B cell (primary cell): ENCODE results near the gene CASKIN2. TPM values are rescaled to one million over a fixed set of nuclear protein-coding genes. Genes with fewer than 3 reads are reported as not detected.

Source experiments
- ATAC-seq: fragments of 200-7000 bp; cut with Tn5 transposase; one replicate; pipeline ENCODE4 v1.10.0; 2021; ENCODE audit warnings: low read depth, mild to moderate bottlenecking, moderate number of reproducible peaks, moderate library complexity
- CTCF ChIA-PET: fragments of 350-600 bp; sonication (Branson Sonifier 250); formaldehyde crosslinking; loops from one replicate; lab custom pipeline; 2021; ENCODE audit warnings: antibody characterized with exemption, inconsistent platforms; lab: Charles Lee
- POLR2A ChIA-PET: fragments of 350-600 bp; sonication (Branson Sonifier 250); formaldehyde crosslinking; loops from one replicate; lab custom pipeline; 2021; ENCODE audit warnings: antibody characterized with exemption; lab: Charles Lee
- DNase-seq: peaks from one replicate; pipeline ENCODE4 v3.0.0; 2013
- H2AFZ ChIP-seq: 2 replicates; pipeline ENCODE4 v1.6.1; 2012; ENCODE audit warnings: mild to moderate bottlenecking, low read depth, low read length; ENCODE audit not compliant: insufficient read depth, poor library complexity, severe bottlenecking
- H3K27ac ChIP-seq, 2 donors: 1 replicate in 1 of 2; 2 replicates in 1 of 2; pipeline ENCODE4 v1.5.1; 2012 to 2013; ENCODE audit warnings: low read length in 2 of 2, mild to moderate bottlenecking in 2 of 2, moderate library complexity in 1 of 2
- H3K27me3 ChIP-seq, 4 experiments: fragments of 200-600 bp in 1 of 4; sonication (generic) in 1 of 4; replicated peaks in 1 of 4; 1 replicate in 2 of 4; 2 replicates in 2 of 4; pipeline versions ENCODE4 v1.6.1 to v1.7.0; 2013 to 2016; ENCODE audit warnings: low read length in 3 of 4, mild to moderate bottlenecking in 2 of 4, mixed read lengths in 1 of 4, moderate library complexity in 1 of 4; ENCODE audit not compliant: insufficient read depth in 4 of 4, control insufficient read depth in 3 of 4; ENCODE audit errors: control extremely low read depth in 1 of 4
- H3K36me3 ChIP-seq, 2 experiments: replicated peaks in 1 of 2; 1 replicate in 1 of 2; 2 replicates in 1 of 2; pipeline versions ENCODE4 v1.6.1 to v1.7.1; 2013; ENCODE audit warnings: low read length in 1 of 2; ENCODE audit not compliant: insufficient read depth in 2 of 2, control insufficient read depth in 1 of 2; ENCODE audit errors: control extremely low read depth in 1 of 2, extremely low read depth in 1 of 2
- H3K4me1 ChIP-seq, 2 donors: fragments of 200-600 bp in 1 of 2; sonication (generic) in 1 of 2; 1 replicate in 1 of 2; 2 replicates in 1 of 2; pipeline versions ENCODE4 v1.5.1 to v1.6.1; 2013 to 2017; ENCODE audit warnings: low read length in 2 of 2; ENCODE audit not compliant: control insufficient read depth in 2 of 2, insufficient read depth in 2 of 2
- H3K4me2 ChIP-seq: replicated peaks from 2 replicates; pipeline ENCODE3; 2012; ENCODE audit warnings: mild to moderate bottlenecking, low read depth, low read length; ENCODE audit not compliant: poor library complexity, severe bottlenecking
- H3K4me3 ChIP-seq, 5 experiments: fragments of 200-600 bp in 1 of 5; sonication (generic) in 1 of 5; 1 replicate in 3 of 5; 2 replicates in 2 of 5; pipeline versions ENCODE4 v1.5.1 to v1.7.0; 2011 to 2016; ENCODE audit warnings: low read length in 4 of 5, mild to moderate bottlenecking in 4 of 5, low read depth in 2 of 5, control low read depth in 1 of 5, moderate library complexity in 1 of 5; ENCODE audit not compliant: insufficient read depth in 1 of 5; ENCODE audit errors: control extremely low read depth in 1 of 5, extremely low read depth in 1 of 5
- H3K79me2 ChIP-seq: fragments of 200-600 bp; sonication (generic); one replicate; pipeline ENCODE4 v1.6.0; 2016; ENCODE audit warnings: low read length; ENCODE audit not compliant: control insufficient read depth, insufficient read depth
- H3K9ac ChIP-seq: fragments of 200-600 bp; sonication (generic); 2 replicates; pipeline ENCODE4 v1.6.1; 2017; ENCODE audit warnings: mild to moderate bottlenecking, low read length, moderate library complexity
- H3K9me3 ChIP-seq, 3 donors: one replicate each; pipeline versions ENCODE4 v1.6.1 to v1.7.1; 2013; ENCODE audit warnings: low read length in 2 of 3; ENCODE audit not compliant: control insufficient read depth in 2 of 3, insufficient read depth in 1 of 3; ENCODE audit errors: control extremely low read depth in 1 of 3
- H4K20me1 ChIP-seq: 2 replicates; pipeline ENCODE4 v1.6.0; 2012; ENCODE audit warnings: mild to moderate bottlenecking, low read length; ENCODE audit not compliant: insufficient read depth, control insufficient read depth, poor library complexity, severe bottlenecking
- H3K27ac Mint-ChIP-seq: one replicate; pipeline ENCODE4 v1.8.0; 2021; ENCODE audit warnings: mixed read lengths
- H3K27me3 Mint-ChIP-seq: one replicate; pipeline ENCODE4 v1.8.0; 2021; ENCODE audit warnings: mixed read lengths
- H3K4me1 Mint-ChIP-seq: one replicate; pipeline ENCODE4 v1.8.0; 2021; ENCODE audit warnings: mixed read lengths
- H3K4me3 Mint-ChIP-seq: one replicate; pipeline ENCODE4 v1.8.0; 2021; ENCODE audit warnings: mixed read lengths
- H3K9me3 Mint-ChIP-seq: one replicate; pipeline ENCODE4 v1.8.0; 2022; ENCODE audit warnings: mixed read lengths; ENCODE audit not compliant: insufficient read depth
- EZH2 ChIP-seq: IDR thresholded peaks from 2 replicates; pipeline ENCODE4 v1.6.1; 2012; ENCODE audit warnings: borderline replicate concordance, low read depth, mild to moderate bottlenecking, moderate library complexity, low read length; ENCODE audit not compliant: insufficient read depth, poor library complexity, severe bottlenecking
- WGBS: methylation state at CpG from one replicate; pipeline ENCODE4 v1.1.5; 2013; ENCODE audit warnings: missing lambda C conversion rate; ENCODE audit not compliant: insufficient coverage; 5-methylcytosine and 5-hydroxymethylcytosine counted together
- intact Hi-C: fragments of 100-400 bp; cut with micrococcal nuclease; formaldehyde crosslinking; loops from one replicate; pipeline ENCODE4 v1.10.0; 2022
- polyA plus RNA-seq: library from polyadenylated mRNA; depleted of rRNA; stranded (reverse); fragments of >200 nt; gene quantifications from 2 replicates; pipeline ENCODE4 v1.2.3, GENCODE V29; 2012
- total RNA-seq, 2 donors: library from RNA; stranded (reverse); fragments of 120-200 nt in 1 of 2; gene quantifications; 1 replicate in 1 of 2; 2 replicates in 1 of 2; pipeline versions ENCODE4 v1.2.3 to v1.2.4, GENCODE V29; 2013 to 2022
- TF ChIP-seq, protein P1 (sequence below): fragments of 200-600 bp; IDR thresholded peaks from one replicate; pipeline ENCODE4 v1.8.0; 2022; ENCODE audit warnings: antibody characterized with exemption, mild to moderate bottlenecking

CASKIN2 gene
- total and polyA plus RNA-seq, 2 donors (not counting 1 experiment from before 2014, with no cell fraction given), result 0.37 to 1.00 TPM

DNA sequence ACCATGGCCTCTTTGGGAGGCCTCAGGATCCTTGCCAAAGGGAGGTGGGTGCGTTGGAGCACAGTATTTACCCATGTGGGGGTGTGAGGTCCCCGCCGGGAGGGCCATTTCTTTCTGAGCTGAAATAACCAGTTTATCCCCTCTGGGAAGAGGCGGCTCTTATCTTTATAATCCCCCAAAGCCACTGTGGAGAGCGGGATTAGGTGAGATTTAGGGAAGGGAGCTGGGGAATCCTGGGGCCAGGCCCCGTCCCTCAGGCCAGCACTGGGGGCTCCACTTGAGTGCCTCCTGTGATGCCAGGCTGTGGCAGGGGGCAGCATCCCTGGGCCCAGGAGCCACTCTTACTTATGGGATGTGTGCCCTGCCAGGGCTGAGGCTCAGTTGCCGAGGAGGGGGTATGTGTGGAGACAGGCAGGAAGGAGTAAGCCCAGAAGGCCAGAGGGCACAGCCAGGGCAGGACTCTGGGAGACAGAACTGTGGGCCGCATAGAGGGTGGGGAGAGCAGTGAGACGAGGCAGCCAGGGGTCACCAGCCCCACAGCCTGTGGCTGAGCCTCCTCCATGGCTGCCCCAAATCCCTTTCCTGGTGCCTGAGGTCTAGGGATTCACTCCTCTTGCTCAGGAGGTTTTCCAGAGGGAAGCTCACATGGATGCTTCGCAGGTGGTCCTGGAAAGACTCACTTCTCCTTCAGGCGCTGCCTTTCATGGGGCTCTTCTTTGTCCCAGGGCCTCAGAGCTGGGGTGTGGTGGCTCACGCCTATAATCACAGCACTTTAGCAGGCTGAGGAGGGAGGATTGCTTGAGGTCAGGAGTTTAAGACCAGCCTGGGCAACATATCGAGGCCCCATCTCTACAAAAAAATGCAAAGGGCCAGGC, 33.9 kb downstream of the CASKIN2 start:
- DNase-seq, result no peak
- ChIA-PET POLR2A (interaction anchor here (1.2 kb wide), 1 partner anchor 90 kb away, joined by 3 read pairs; no protein-coding TSS in a partner anchor), CTCF (interaction anchor here (0.5 to 1.3 kb wide), 2 partner anchors 17 to 24 kb away, joined by 3 to 5 read pairs; no protein-coding TSS in a partner anchor)
- 98% methylated on average over 8 of the region's 13 CpGs for WGBS
- Mint-ChIP-seq H3K27ac (no peak overlapping the region), H3K4me3 (no peak overlapping the region), H3K9me3 (no peaks in the 10 kb centered on the region), H3K4me1 (peaks cover 3% of the 10 kb centered on the region), H3K27me3 (no peaks in the 10 kb centered on the region)
- Histone ChIP-seq H4K20me1 (peaks cover 14% of the 10 kb centered on the region), H3K9ac (no peak overlapping the region), H3K4me1 (no peaks in the 10 kb centered on the region), H3K27me3 (no peaks in the 10 kb centered on the region), H3K4me2 (no peak overlapping the region), H3K79me2 (peaks cover 21% of the 10 kb centered on the region), H2AFZ (no peak overlapping the region), H3K36me3 (peaks cover 0 to 5% of the 10 kb centered on the region in 2 experiments), H3K4me3 (no peak overlapping the region), H3K27ac (no peak overlapping the region), H3K9me3 (no peaks in the 10 kb centered on the region)
- TF ChIP-seq, protein P1, sequence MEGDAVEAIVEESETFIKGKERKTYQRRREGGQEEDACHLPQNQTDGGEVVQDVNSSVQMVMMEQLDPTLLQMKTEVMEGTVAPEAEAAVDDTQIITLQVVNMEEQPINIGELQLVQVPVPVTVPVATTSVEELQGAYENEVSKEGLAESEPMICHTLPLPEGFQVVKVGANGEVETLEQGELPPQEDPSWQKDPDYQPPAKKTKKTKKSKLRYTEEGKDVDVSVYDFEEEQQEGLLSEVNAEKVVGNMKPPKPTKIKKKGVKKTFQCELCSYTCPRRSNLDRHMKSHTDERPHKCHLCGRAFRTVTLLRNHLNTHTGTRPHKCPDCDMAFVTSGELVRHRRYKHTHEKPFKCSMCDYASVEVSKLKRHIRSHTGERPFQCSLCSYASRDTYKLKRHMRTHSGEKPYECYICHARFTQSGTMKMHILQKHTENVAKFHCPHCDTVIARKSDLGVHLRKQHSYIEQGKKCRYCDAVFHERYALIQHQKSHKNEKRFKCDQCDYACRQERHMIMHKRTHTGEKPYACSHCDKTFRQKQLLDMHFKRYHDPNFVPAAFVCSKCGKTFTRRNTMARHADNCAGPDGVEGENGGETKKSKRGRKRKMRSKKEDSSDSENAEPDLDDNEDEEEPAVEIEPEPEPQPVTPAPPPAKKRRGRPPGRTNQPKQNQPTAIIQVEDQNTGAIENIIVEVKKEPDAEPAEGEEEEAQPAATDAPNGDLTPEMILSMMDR, result no peak
- no peak for TF ChIP-seq EZH2
- no peak for ATAC-seq
- intact Hi-C loops, result no loop called here

DNA sequence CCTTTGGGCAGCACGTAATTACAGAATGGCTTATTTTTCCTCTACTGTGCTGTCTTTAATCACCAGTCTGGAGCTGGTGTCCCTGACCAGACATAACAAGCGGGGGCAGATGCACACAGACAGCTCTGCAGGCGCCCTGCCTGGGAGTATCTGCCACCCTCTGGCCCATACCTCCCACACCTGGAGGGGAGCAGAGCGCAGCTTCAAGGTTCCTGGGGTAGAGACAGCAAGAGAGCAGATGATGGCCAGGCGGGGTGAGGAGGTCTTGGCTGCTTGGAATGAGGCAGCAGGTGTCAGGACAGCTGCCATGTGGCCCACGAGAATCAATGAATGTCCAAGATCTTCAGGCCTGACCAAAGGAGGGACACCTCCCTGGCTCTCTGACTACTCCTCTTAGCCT, 35.1 kb downstream of the CASKIN2 start:
- DNase-seq, result no peak
- Histone ChIP-seq H3K79me2 (peaks cover 33% of the 10 kb centered on the region), H3K27ac (no peak overlapping the region), H2AFZ (no peak overlapping the region), H3K4me3 (no peak overlapping the region), H3K27me3 (no peaks in the 10 kb centered on the region), H3K9me3 (no peaks in the 10 kb centered on the region), H3K36me3 (peaks cover 0 to 5% of the 10 kb centered on the region in 2 experiments), H3K4me1 (no peaks in the 10 kb centered on the region), H3K9ac (no peak overlapping the region), H4K20me1 (peaks cover 14% of the 10 kb centered on the region), H3K4me2 (no peak overlapping the region)
- POLR2A ChIA-PET, result no interaction called here
- intact Hi-C loops, result no loop called here
- H3K27me3 Mint-ChIP-seq, result no peaks in the 10 kb centered on the region
- no peak for ATAC-seq
- H3K4me3 Mint-ChIP-seq, result no peak overlapping the region
- WGBS, result 96% methylated on average over 5 of the region's 6 CpGs
- H3K4me1 Mint-ChIP-seq, result no peaks in the 10 kb centered on the region
- H3K27ac Mint-ChIP-seq, result no peak overlapping the region
- H3K9me3 Mint-ChIP-seq, result no peaks in the 10 kb centered on the region
- no peak for TF ChIP-seq EZH2
- TF ChIP-seq, protein P1, result no peak
- CTCF ChIA-PET, result no interaction called here
